ENCODE data around the gene CASR. TPM values are rescaled to one million over a fixed set of nuclear protein-coding genes. Genes with fewer than 3 reads are reported as not detected.
"Not testable (repeated sequence)": the region's sequence is repeated elsewhere in the genome, so short reads cannot be mapped to it uniquely, and the experiment has no call there.

The CASR gene
- total RNA-seq = not detected in 3 replicates
- long read RNA-seq = 0 reads

GRCh38 chr3:122183521-122183892 is at the start of gene CASR:
CASR (plus strand) TSS chr3:122183668; CDS start chr3:122254190, 70,522 bp downstream.
- Mint-ChIP-seq H3K36me3 (ENCODE audit: low read depth) (no peaks in the 10 kb centered on the region), H3K9me3 (ENCODE audit: low read depth) (no peaks in the 10 kb centered on the region), H3K27me3 (ENCODE audit: low read depth) (peaks cover 62% of the 10 kb centered on the region), H3K4me3 (ENCODE audit: unreplicated experiment) (peak within 1 kb of the TSS; percentile 56), H3K27ac (ENCODE audit: unreplicated experiment) (no peak within 1 kb of the TSS), H3K4me1 (ENCODE audit: low read depth) (peaks cover 6% of the 10 kb centered on the region)
- no peak for DNase-seq (ENCODE audit: low spot score)
- no peak for TF ChIP-seq CTCF (IDR thresholded peaks at IDR 0.05)

- H3K36me3 Mint-ChIP-seq (ENCODE audit: low read depth) = no peaks in the 10 kb centered on the region
- H3K9me3 Mint-ChIP-seq (ENCODE audit: low read depth) = peaks cover 14% of the 10 kb centered on the region
- no peak overlapping the region for H3K4me3 Mint-ChIP-seq (ENCODE audit: unreplicated experiment)
- DNase-seq (ENCODE audit: low spot score) = no peak
- no peak overlapping the region for H3K27ac Mint-ChIP-seq (ENCODE audit: unreplicated experiment)
- no peak for TF ChIP-seq CTCF (IDR thresholded peaks at IDR 0.05)
- no peaks in the 10 kb centered on the region for H3K4me1 Mint-ChIP-seq (ENCODE audit: low read depth)
- no peaks in the 10 kb centered on the region for H3K27me3 Mint-ChIP-seq (ENCODE audit: low read depth)
Measured at GRCh38 chr3:122146466-122146865, 37.0 kb upstream of the CASR start.

GRCh38 chr3:122148941-122149627 is 34.4 kb upstream of the CASR start:
- no peak for TF ChIP-seq CTCF (IDR thresholded peaks at IDR 0.05)
- no peak overlapping the region for H3K4me3 Mint-ChIP-seq (ENCODE audit: unreplicated experiment)
- no peaks in the 10 kb centered on the region for H3K36me3 Mint-ChIP-seq (ENCODE audit: low read depth)
- DNase-seq (ENCODE audit: low spot score) = no peak
- H3K9me3 Mint-ChIP-seq (ENCODE audit: low read depth) = peaks cover 13% of the 10 kb centered on the region
- H3K4me1 Mint-ChIP-seq (ENCODE audit: low read depth) = no peaks in the 10 kb centered on the region
- H3K27me3 Mint-ChIP-seq (ENCODE audit: low read depth) = no peaks in the 10 kb centered on the region
- no peak overlapping the region for H3K27ac Mint-ChIP-seq (ENCODE audit: unreplicated experiment)

- Mint-ChIP-seq H3K4me3 (ENCODE audit: unreplicated experiment) (no peak overlapping the region), H3K27ac (ENCODE audit: unreplicated experiment) (no peak overlapping the region), H3K9me3 (ENCODE audit: low read depth) (peaks cover 32% of the 10 kb centered on the region), H3K27me3 (ENCODE audit: low read depth) (no peaks in the 10 kb centered on the region), H3K36me3 (ENCODE audit: low read depth) (peaks cover 3% of the 10 kb centered on the region), H3K4me1 (ENCODE audit: low read depth) (no peaks in the 10 kb centered on the region)
- TF ChIP-seq CTCF (IDR thresholded peaks at IDR 0.05) = no peak
- DNase-seq (ENCODE audit: low spot score) = no peak
Measured at GRCh38 chr3:122151480-122151879, 32.0 kb upstream of the CASR start.

GRCh38 chr3:122164983-122165382 is 18.5 kb upstream of the CASR start:
- H3K27me3 Mint-ChIP-seq (ENCODE audit: low read depth); DNase-seq (ENCODE audit: low spot score); H3K27ac Mint-ChIP-seq (ENCODE audit: unreplicated experiment); H3K4me3 Mint-ChIP-seq (ENCODE audit: unreplicated experiment); H3K4me1 Mint-ChIP-seq (ENCODE audit: low read depth); H3K36me3 Mint-ChIP-seq (ENCODE audit: low read depth): not testable (repeated sequence)
- H3K9me3 Mint-ChIP-seq (ENCODE audit: low read depth) = peaks cover 35% of the 10 kb centered on the region

GRCh38 chr3:122167630-122168029 is 15.8 kb upstream of the CASR start:
- no peak for DNase-seq (ENCODE audit: low spot score)
- no peaks in the 10 kb centered on the region for H3K27me3 Mint-ChIP-seq (ENCODE audit: low read depth)
- H3K9me3 Mint-ChIP-seq (ENCODE audit: low read depth) = peaks cover 22% of the 10 kb centered on the region
- H3K27ac Mint-ChIP-seq (ENCODE audit: unreplicated experiment) = no peak overlapping the region
- no peaks in the 10 kb centered on the region for H3K4me1 Mint-ChIP-seq (ENCODE audit: low read depth)
- H3K36me3 Mint-ChIP-seq (ENCODE audit: low read depth) = no peaks in the 10 kb centered on the region
- H3K4me3 Mint-ChIP-seq (ENCODE audit: unreplicated experiment) = no peak overlapping the region
- no peak for TF ChIP-seq CTCF (IDR thresholded peaks at IDR 0.05)
